Brain microvascular endothelial cell (primary cell): Measurements from ENCODE around the gene MTHFD1.
A peak's percentile ranks its signal among the peaks of the same experiment; 100 is the strongest.

Source experiments
- DNase-seq: peaks from one replicate; pipeline ENCODE4 v3.0.0-alpha.2; 2020
- H3K27ac ChIP-seq: fragments of 250-450 bp; sonication (Bioruptor Pico); 2 replicates; pipeline ENCODE4 v1.5.1; 2020; ENCODE audit warnings: mild to moderate bottlenecking, moderate library complexity
- H3K27me3 ChIP-seq: fragments of 250-450 bp; sonication (Bioruptor Pico); replicated peaks from 2 replicates; pipeline ENCODE4 v1.5.1; 2020; ENCODE audit warnings: mild to moderate bottlenecking
- H3K36me3 ChIP-seq: fragments of 250-450 bp; sonication (Bioruptor Pico); replicated peaks from 2 replicates; pipeline ENCODE4 v1.5.1; 2020; ENCODE audit warnings: mild to moderate bottlenecking
- H3K4me3 ChIP-seq: 2 replicates; pipeline ENCODE4 v1.5.1; 2011; ENCODE audit warnings: low read depth, mild to moderate bottlenecking, control low read depth, low read length, moderate library complexity
- in situ Hi-C: cut with HindIII; loops from 2 replicates; pipeline ENCODE4 v1.10.0; 2017; ENCODE audit warnings: low sequenced_read_pairs, low pct_ligation_motif_present
- TF ChIP-seq, protein P1 (sequence below): IDR thresholded peaks from 2 replicates; pipeline ENCODE4 v1.5.1; 2011; ENCODE audit warnings: low read depth, mild to moderate bottlenecking, moderate library complexity, low read length, control low read depth, inconsistent platforms; ENCODE audit errors: missing control alignments

The MTHFD1 gene

GRCh38 chr14:64401949-64402348 is 13.8 kb downstream of the MTHFD1 start:
- in situ Hi-C loops = no loop called here
- TF ChIP-seq, protein P1, sequence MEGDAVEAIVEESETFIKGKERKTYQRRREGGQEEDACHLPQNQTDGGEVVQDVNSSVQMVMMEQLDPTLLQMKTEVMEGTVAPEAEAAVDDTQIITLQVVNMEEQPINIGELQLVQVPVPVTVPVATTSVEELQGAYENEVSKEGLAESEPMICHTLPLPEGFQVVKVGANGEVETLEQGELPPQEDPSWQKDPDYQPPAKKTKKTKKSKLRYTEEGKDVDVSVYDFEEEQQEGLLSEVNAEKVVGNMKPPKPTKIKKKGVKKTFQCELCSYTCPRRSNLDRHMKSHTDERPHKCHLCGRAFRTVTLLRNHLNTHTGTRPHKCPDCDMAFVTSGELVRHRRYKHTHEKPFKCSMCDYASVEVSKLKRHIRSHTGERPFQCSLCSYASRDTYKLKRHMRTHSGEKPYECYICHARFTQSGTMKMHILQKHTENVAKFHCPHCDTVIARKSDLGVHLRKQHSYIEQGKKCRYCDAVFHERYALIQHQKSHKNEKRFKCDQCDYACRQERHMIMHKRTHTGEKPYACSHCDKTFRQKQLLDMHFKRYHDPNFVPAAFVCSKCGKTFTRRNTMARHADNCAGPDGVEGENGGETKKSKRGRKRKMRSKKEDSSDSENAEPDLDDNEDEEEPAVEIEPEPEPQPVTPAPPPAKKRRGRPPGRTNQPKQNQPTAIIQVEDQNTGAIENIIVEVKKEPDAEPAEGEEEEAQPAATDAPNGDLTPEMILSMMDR = no peak

GRCh38 chr14:64405295-64405694 is 17.1 kb downstream of the MTHFD1 start:
- no peaks in the 10 kb centered on the region for H3K36me3 ChIP-seq
- H3K27me3 ChIP-seq = no peaks in the 10 kb centered on the region
- DNase-seq = no peak
- TF ChIP-seq, protein P1 = no peak
- in situ Hi-C loops = no loop called here
- no peak overlapping the region for H3K27ac ChIP-seq
- H3K4me3 ChIP-seq = no peak overlapping the region

More at GRCh38 chr14:64401949-64402348, 13.8 kb downstream of the MTHFD1 start:
- Histone ChIP-seq H3K27ac (no peak overlapping the region), H3K27me3 (no peaks in the 10 kb centered on the region), H3K4me3 (no peak overlapping the region), H3K36me3 (no peaks in the 10 kb centered on the region)
- DNase-seq = no peak

DNA sequence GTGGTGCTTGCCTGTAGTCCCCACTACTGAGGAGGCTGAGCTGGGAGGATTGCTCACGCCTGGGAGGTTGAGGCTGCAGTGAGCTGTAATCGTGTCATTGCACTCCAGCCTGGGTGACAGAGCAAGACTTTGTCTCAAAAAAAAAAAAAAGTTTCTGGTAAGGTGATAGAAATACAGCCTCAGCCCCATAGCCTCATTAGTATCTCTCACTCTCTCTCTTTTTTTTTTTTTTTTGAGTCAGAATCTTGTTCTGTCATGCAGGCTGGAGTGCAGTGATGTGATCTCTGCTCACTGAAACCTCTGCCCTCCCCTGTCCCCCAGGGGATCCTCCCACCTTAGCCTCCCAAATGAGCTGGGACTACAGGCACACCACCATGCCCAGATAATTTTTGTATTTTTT is 19.2 kb downstream of the MTHFD1 start:
- no peak for DNase-seq
- TF ChIP-seq, protein P1 = no peak
- no peaks in the 10 kb centered on the region for H3K36me3 ChIP-seq
- in situ Hi-C loops = no loop called here
- H3K4me3 ChIP-seq = no peak overlapping the region
- H3K27ac ChIP-seq = no peak overlapping the region
- H3K27me3 ChIP-seq = no peaks in the 10 kb centered on the region

- Histone ChIP-seq H3K36me3 (no peaks in the 10 kb centered on the region), H3K27ac (no peak overlapping the region)
Observed at GRCh38 chr14:64409126-64409920, 21.2 kb downstream of the MTHFD1 start.

DNA sequence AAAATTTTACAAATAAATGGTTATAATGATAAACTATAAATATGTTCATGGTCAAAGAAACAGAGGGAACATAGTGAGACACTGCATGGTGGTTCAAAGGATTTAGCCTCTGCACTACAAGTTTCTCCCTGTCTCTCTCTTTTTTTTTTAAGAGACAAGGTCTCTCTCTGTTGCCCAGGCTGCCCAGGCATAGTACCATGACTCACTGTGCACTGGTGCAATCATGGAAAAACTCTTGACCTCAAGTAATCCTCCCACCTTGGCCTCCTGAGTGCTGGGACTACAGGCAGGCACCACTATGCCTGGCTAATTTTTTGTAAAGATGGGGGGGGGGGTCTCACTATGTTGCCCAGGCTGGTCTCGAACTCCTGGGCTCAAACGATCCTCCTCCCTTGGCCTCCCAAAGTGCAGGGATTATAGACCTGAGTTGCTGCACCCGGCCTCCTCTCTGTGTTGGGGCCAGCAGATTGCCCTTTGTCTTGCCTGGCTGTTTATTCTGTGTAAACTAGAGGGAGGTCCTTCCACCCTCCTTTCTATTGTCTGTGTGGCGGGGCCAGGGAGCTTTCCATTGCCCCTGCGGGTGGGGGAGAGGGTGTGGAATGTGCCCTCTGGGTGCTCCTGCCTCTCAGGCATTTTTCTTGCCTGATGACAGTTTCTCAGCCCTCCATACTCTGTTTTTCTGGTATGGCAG is 22.1 kb downstream of the MTHFD1 start:
- Histone ChIP-seq H3K4me3 (no peak overlapping the region), H3K27ac (peak overlapping the region; percentile 15), H3K36me3 (peaks cover 3% of the 10 kb centered on the region), H3K27me3 (no peaks in the 10 kb centered on the region)
- in situ Hi-C loops = no loop called here
- TF ChIP-seq, protein P1 = no peak
- DNase-seq = peak; percentile 18

More at GRCh38 chr14:64409126-64409920, 21.2 kb downstream of the MTHFD1 start:
- Histone ChIP-seq H3K4me3 (no peak overlapping the region), H3K27me3 (no peaks in the 10 kb centered on the region)
- in situ Hi-C loops = no loop called here
- TF ChIP-seq, protein P1 = no peak
- DNase-seq = no peak
